Muscle layer of colon (tissue), 2 donors: Measurements from ENCODE around the gene TYW1B.
"Not testable (repeated sequence)": the region's sequence is repeated elsewhere in the genome, so short reads cannot be mapped to it uniquely, and the experiment has no call there.

ENCODE experiments used
- H3K27ac ChIP-seq: one replicate; pipeline ENCODE4 v1.7.0; 2013; ENCODE audit warnings: low read depth, mild to moderate bottlenecking, low read length, moderate library complexity
- H3K27me3 ChIP-seq, 2 donors: one replicate each; pipeline ENCODE4 v1.7.0; 2013; ENCODE audit warnings: low read length in 2 of 2, mild to moderate bottlenecking in 2 of 2; ENCODE audit not compliant: insufficient read depth in 2 of 2, control insufficient read depth in 1 of 2
- H3K36me3 ChIP-seq: one replicate; pipeline ENCODE4 v1.7.0; 2013; ENCODE audit warnings: mild to moderate bottlenecking, low read length; ENCODE audit not compliant: insufficient read depth
- H3K4me1 ChIP-seq: one replicate; pipeline ENCODE4 v1.7.0; 2013; ENCODE audit warnings: mild to moderate bottlenecking, low read length; ENCODE audit not compliant: insufficient read depth
- H3K4me3 ChIP-seq, 2 donors: one replicate each; pipeline ENCODE4 v1.7.0; 2013; ENCODE audit warnings: low read length in 2 of 2, low read depth in 1 of 2, mild to moderate bottlenecking in 1 of 2, moderate library complexity in 1 of 2
- H3K9ac ChIP-seq: one replicate; pipeline ENCODE4 v1.7.0; 2013; ENCODE audit warnings: low read length
- H3K9me3 ChIP-seq: one replicate; pipeline ENCODE4 v1.7.0; 2013; ENCODE audit warnings: mild to moderate bottlenecking, low read length
- donor health status: abdominal sarcoma.
- donor health status: Adenocarcinoma of cecum.

TYW1B gene

DNA sequence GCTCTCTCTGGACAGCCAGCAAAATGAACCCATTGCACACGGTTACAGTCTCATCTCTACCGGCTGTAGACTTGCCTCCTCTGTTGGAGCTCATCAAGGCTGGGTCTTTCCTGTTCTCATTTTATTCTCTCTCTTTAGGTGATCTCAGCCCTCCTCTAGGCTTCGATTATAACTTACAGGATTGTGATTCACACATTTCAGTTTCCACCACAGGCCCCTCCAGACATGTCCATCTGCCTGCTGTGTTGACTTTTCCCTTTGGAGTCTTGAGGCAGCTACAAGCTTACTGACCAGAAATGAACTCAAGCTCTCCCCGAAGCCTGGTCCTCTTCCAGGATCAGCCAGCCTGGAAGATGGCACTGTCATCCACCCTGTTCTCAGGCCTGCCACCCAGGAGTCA is 268.5 kb downstream of the TYW1B start:
- not testable (repeated sequence) for H3K4me3 ChIP-seq, H3K27me3 ChIP-seq, H3K9ac ChIP-seq, H3K27ac ChIP-seq, H3K36me3 ChIP-seq, H3K4me1 ChIP-seq, H3K9me3 ChIP-seq

DNA sequence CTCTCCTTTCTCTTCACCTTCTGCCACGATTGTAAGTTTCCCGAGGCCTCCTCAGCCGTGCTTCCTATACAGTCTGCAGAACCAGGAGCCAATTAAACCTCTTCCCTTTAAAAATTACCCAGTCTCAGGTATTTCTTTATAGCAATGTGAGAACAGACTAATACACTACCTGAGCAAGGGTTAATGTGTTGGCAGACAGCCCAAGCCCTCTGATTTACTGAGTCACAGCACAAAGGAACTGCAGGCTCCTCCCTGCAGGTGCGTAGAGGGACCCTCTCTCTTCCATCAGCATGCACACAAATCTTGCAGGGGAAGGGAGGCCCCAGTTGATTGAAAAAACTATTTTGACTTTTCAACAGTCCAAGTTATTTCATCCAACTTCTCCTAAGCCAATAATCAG is 271.3 kb downstream of the TYW1B start:
- not testable (repeated sequence) for H3K4me3 ChIP-seq, H3K27me3 ChIP-seq, H3K27ac ChIP-seq, H3K36me3 ChIP-seq, H3K9ac ChIP-seq, H3K4me1 ChIP-seq, H3K9me3 ChIP-seq

DNA sequence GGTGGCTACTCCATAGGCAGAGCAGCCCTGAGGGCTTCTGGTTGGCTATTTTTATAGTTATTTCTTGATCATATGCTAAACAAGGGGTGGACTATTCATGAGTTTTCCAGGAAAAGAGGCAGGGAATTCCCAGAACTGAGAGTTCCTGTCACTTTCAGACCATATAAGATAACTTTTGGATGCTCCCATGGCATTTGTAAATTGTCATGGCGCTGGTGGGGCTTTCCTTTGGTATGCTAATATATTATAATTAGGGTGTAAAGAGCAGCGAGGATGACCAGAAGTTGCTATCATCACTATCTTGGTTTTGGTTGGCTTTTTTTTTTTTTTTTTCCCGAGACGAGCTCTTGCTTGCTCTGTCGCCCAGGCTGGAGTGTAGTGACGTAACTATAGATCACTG is 272.8 kb downstream of the TYW1B start:
- not testable (repeated sequence) for H3K4me3 ChIP-seq, H3K9ac ChIP-seq, H3K9me3 ChIP-seq, H3K27me3 ChIP-seq, H3K36me3 ChIP-seq, H3K27ac ChIP-seq, H3K4me1 ChIP-seq

- not testable (repeated sequence) for H3K27me3 ChIP-seq, H3K4me3 ChIP-seq, H3K36me3 ChIP-seq, H3K9ac ChIP-seq, H3K4me1 ChIP-seq, H3K9me3 ChIP-seq, H3K27ac ChIP-seq
Observed at GRCh38 chr7:72554401-72554800, 273.6 kb downstream of the TYW1B start.

- H3K9ac ChIP-seq, H3K4me3 ChIP-seq, H3K36me3 ChIP-seq: not testable (repeated sequence)
Observed at GRCh38 chr7:72550454-72550853, 277.5 kb downstream of the TYW1B start.

GRCh38 chr7:72546586-72547237 is 281.3 kb downstream of the TYW1B start:
- not testable (repeated sequence) for H3K36me3 ChIP-seq, H3K4me1 ChIP-seq, H3K9ac ChIP-seq, H3K27ac ChIP-seq, H3K27me3 ChIP-seq, H3K4me3 ChIP-seq, H3K9me3 ChIP-seq

More at GRCh38 chr7:72550454-72550853, 277.5 kb downstream of the TYW1B start:
- H3K9me3 ChIP-seq, H3K27me3 ChIP-seq, H3K4me1 ChIP-seq, H3K27ac ChIP-seq: not testable (repeated sequence)

DNA sequence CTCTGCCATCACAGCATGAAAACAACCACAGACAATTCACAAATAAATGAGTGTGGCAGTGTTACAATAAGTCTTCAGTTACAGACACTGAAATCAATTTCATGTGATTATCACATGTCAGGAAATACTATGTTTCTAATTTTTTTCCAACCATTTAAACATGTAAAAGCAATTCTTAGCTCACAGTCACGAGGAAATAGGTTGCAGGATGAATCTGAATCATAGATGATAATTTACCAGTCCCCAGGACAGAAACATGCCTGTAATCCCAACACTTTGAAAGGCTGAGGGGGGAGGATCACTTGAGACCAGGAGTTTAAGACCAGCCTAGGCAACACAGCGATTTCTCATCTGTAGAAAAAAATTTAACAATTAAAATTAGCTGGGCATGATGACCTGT is 283.5 kb downstream of the TYW1B start:
- not testable (repeated sequence) for H3K4me3 ChIP-seq, H3K27ac ChIP-seq, H3K36me3 ChIP-seq, H3K9ac ChIP-seq, H3K27me3 ChIP-seq, H3K4me1 ChIP-seq, H3K9me3 ChIP-seq

- H3K9me3 ChIP-seq, result no peaks in the 10 kb centered on the region
- H3K27ac ChIP-seq, result no peak overlapping the region
- no peaks in the 10 kb centered on the region for H3K36me3 ChIP-seq
- H3K27me3 ChIP-seq, result no peaks in the 10 kb centered on the region
- H3K9ac ChIP-seq, result no peak overlapping the region
- no peaks in the 10 kb centered on the region for H3K4me1 ChIP-seq
- no peak overlapping the region for H3K4me3 ChIP-seq
Observed at GRCh38 chr7:72540923-72541322, 287.1 kb downstream of the TYW1B start.

- Histone ChIP-seq H3K27ac (no peak overlapping the region), H3K4me3 (no peak overlapping the region), H3K4me1 (no peaks in the 10 kb centered on the region), H3K27me3 (no peaks in the 10 kb centered on the region), H3K36me3 (no peaks in the 10 kb centered on the region), H3K9ac (no peak overlapping the region), H3K9me3 (no peaks in the 10 kb centered on the region)
Observed at GRCh38 chr7:72540106-72540611, 287.8 kb downstream of the TYW1B start.

DNA sequence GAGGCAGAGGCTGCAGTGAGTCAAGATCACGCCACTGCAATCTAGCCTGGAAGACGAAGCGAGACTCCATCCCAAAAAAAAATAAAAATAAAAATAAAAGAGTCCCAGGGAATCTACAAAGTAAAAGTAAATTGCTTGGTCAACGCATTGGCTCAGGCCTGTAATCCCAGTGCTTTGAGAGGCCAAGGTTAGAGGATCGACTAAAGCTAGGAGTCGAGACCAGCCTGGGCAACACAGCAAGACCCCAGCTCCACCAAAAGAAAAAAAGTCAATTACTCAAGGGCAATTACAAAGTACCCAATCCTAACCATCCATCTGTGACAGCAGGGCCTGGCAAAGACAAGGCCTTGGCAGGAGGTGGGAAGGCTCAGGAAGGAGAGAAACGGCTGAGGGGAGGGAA is 288.3 kb downstream of the TYW1B start:
- H3K9me3 ChIP-seq, result no peaks in the 10 kb centered on the region
- H3K4me3 ChIP-seq, result no peak overlapping the region
- H3K27me3 ChIP-seq, result no peaks in the 10 kb centered on the region
- H3K27ac ChIP-seq, result no peak overlapping the region
- no peaks in the 10 kb centered on the region for H3K4me1 ChIP-seq
- no peak overlapping the region for H3K9ac ChIP-seq
- H3K36me3 ChIP-seq, result no peaks in the 10 kb centered on the region

DNA sequence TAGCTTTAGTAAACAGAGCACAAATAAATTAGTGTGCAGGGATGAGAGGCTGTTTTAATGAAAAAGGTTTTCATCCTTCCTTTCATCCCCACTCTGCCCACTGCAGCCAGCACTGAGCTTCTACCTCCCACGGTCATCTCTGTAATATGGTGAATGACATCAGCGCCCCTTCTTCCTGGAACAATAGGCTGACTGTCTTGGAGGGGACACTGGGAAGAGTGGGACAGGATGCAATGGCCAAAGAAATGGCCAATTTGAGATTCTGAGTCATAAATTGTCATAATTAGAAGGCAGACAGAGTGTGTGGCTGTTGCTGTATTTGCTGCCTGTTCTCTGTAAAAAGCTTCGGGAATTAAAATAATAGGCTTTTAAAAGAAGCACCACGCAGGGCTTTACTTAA is 289.1 kb downstream of the TYW1B start:
- H3K9ac ChIP-seq, result no peak overlapping the region
- no peaks in the 10 kb centered on the region for H3K27me3 ChIP-seq
- H3K9me3 ChIP-seq, result no peaks in the 10 kb centered on the region
- H3K4me3 ChIP-seq, result no peak overlapping the region
- H3K4me1 ChIP-seq, result no peaks in the 10 kb centered on the region
- no peak overlapping the region for H3K27ac ChIP-seq
- H3K36me3 ChIP-seq, result no peaks in the 10 kb centered on the region

DNA sequence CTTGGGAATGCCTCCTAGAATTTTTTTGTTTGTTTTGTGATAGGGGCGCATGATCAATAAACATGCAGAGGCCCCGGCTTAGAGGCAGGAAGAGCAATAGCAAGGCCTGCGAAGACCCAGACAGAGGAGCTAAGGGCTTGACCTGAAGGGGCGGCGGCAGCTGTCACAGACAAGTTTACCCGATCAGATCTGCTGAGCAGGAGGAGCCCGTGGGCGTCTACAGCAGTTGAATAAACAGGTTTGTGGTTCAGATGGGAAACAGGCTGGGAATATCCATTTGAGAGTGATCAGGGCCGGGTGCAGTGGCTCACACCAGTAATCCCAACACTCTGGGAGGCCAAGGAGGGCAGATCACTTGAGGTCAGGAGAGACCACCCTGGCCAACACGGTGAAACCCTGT is 289.9 kb downstream of the TYW1B start:
- Histone ChIP-seq H3K4me3 (no peak overlapping the region), H3K27me3 (no peaks in the 10 kb centered on the region), H3K4me1 (no peaks in the 10 kb centered on the region), H3K9me3 (no peaks in the 10 kb centered on the region), H3K9ac (no peak overlapping the region), H3K27ac (no peak overlapping the region), H3K36me3 (no peaks in the 10 kb centered on the region)
